DND-41 (cell line): ENCODE data around the gene LMAN2.

ENCODE experiments used
- EZH2 ChIP-seq: IDR thresholded peaks from 3 replicates; pipeline ENCODE4 v1.6.1; 2012; ENCODE audit warnings: borderline replicate concordance, low read depth, mild to moderate bottlenecking, moderate library complexity, low read length, inconsistent platforms; ENCODE audit not compliant: severe bottlenecking
- TF ChIP-seq, protein P1 (sequence below): IDR thresholded peaks from 2 replicates; pipeline ENCODE4 v1.5.1; 2012; ENCODE audit warnings: borderline replicate concordance, low read length, moderate library complexity, mild to moderate bottlenecking; ENCODE audit not compliant: poor library complexity, severe bottlenecking; ENCODE audit errors: extremely low read depth

DNA sequence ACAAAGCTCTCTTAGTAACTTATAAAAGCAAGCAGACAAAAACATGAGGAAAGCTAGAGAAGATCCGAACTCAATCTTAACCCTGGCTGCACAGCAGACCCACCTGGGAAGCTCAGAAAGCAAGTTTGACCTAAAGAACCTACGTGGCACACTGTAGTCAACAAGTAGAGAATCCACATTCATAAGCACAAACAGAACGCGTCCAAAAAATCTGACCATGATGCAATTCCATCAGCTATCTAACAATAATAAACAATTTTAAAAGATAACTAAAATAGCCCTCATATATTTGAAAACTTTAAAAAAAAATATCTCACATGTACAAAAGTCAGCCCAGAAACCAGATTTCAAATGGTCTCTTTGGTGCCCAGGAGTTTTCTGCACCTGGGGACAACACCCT lies 4.6 kb downstream of the LMAN2 start:
- TF ChIP-seq, protein P1, sequence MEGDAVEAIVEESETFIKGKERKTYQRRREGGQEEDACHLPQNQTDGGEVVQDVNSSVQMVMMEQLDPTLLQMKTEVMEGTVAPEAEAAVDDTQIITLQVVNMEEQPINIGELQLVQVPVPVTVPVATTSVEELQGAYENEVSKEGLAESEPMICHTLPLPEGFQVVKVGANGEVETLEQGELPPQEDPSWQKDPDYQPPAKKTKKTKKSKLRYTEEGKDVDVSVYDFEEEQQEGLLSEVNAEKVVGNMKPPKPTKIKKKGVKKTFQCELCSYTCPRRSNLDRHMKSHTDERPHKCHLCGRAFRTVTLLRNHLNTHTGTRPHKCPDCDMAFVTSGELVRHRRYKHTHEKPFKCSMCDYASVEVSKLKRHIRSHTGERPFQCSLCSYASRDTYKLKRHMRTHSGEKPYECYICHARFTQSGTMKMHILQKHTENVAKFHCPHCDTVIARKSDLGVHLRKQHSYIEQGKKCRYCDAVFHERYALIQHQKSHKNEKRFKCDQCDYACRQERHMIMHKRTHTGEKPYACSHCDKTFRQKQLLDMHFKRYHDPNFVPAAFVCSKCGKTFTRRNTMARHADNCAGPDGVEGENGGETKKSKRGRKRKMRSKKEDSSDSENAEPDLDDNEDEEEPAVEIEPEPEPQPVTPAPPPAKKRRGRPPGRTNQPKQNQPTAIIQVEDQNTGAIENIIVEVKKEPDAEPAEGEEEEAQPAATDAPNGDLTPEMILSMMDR, result no peak
- no peak for TF ChIP-seq EZH2
